ENCODE measurements around the gene NELL1.
A peak's percentile ranks its signal among the peaks of the same experiment; 100 is the strongest.

Gene NELL1

DNA sequence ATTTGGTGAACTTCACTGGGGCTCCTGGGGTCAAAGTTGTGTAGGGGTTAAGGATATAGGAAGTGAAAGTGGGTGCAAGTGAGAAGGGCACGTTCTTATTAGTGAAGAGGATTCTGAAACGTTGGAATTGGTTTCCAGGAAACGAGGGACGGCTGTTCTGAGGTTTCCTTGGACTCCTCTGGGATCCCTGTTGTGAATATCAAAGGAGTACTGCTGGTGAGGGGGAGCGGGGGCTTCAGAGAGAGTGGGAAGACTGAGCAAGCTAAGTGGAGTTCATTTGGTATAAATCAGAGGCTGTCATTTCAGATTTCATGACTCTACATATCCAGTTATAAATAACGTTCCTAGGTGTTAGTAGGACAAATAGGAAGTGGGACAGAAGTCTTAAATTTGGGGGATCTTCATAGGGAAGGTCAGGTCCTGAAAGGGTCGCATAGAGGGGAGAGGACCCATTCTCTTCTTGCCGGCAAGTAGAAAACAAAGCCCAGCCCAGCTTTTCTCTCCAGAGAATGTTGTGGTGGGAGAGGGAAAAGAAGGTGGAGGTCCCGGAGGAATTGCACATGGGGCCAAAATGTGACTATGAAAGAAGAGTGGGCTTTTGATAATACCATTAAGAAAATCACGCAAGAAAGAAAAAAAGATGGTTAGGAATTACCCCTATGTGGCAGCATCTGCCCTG, 1.1 kb upstream of the NELL1 start:
- DNase-seq (ENCODE audit: low spot score) = no peak

DNA sequence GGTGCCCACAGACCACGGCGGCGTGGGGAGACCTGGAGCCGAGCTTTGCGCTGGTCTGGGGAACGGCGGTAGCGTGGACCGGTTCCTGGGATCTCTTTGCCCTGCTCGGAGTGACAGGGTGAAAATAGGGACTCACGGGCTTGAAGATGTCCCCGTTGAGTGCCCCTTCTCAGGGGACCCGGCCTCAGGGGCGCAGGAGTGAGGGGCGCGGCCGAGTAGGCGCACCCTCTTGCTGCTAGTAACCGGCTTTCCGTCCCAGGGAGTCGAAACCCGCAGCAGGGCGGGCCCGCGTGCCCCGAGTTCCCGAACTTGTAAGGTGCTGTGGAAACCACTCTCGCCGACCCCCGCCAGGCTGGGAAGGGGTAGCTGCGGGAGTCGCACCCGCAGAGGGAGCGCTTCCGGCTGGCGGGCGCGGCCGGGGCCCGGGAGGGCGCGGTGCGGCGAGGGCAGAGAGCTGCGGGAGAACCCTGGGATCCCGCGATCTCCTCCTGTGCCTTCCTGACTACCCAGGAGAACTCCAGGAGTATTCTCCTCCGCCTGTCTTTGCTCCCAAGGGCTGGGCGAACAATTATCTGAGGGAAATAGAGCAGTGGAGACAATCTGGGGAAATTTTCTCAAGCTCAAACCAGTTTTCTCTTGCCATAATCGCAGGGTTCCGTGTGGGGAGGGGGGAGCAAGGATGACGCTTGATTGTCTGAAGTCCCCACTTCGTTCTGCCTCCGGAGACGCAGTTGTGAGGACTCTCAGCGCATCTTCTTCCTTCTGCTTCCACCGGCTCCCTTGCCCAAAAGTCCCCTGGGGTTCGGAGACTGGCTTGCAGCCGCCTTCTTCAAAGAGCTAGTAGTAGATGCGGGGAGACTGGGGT, 666 bp downstream of the NELL1 start:
- DNase-seq (ENCODE audit: low spot score) = no peak

- DNase-seq (ENCODE audit: low spot score) = no peak
Measured at GRCh38 chr11:20670932-20671403, 1.6 kb downstream of the NELL1 start.

- peak; percentile 58 for DNase-seq (ENCODE audit: low spot score)
Measured at GRCh38 chr11:20671856-20672546, 2.6 kb downstream of the NELL1 start.

- peak; percentile 30 for DNase-seq (ENCODE audit: low spot score)
Measured at GRCh38 chr11:20672575-20672974, 3.2 kb downstream of the NELL1 start.

- DNase-seq (ENCODE audit: low spot score) = no peak
Measured at GRCh38 chr11:20676658-20677057, 7.3 kb downstream of the NELL1 start.

- no peak for DNase-seq (ENCODE audit: low spot score)
Measured at GRCh38 chr11:20688761-20689160, 19.4 kb downstream of the NELL1 start.

- DNase-seq (ENCODE audit: low spot score) = no peak
Measured at GRCh38 chr11:20707876-20708275, 38.5 kb downstream of the NELL1 start.

- DNase-seq (ENCODE audit: low spot score) = no peak
Measured at GRCh38 chr11:20712912-20713311, 43.5 kb downstream of the NELL1 start.

DNA sequence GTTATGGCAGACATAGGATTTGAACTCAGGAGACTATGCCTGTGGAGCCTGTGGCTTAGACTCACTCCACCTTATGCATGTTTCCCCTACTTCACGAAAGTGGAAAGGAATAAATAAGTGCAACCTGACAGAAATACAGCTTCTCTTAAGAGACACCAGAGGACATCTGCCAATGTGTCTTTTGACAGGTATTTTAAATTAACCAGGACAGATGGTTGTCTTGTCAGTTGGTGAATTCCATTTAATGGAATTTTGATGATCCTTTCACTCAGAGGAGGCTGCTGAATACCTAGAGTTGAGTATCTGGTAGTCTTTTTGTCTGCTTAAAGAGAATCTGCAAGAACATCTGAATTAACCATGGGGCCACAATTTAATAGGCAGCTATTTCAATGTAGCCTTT, 46.1 kb downstream of the NELL1 start:
- DNase-seq (ENCODE audit: low spot score) = no peak

GRCh38 chr11:20715931-20716330, 46.5 kb downstream of the NELL1 start:
- DNase-seq (ENCODE audit: low spot score) = no peak

GRCh38 chr11:20719821-20720220, 50.4 kb downstream of the NELL1 start:
- no peak for DNase-seq (ENCODE audit: low spot score)

DNA sequence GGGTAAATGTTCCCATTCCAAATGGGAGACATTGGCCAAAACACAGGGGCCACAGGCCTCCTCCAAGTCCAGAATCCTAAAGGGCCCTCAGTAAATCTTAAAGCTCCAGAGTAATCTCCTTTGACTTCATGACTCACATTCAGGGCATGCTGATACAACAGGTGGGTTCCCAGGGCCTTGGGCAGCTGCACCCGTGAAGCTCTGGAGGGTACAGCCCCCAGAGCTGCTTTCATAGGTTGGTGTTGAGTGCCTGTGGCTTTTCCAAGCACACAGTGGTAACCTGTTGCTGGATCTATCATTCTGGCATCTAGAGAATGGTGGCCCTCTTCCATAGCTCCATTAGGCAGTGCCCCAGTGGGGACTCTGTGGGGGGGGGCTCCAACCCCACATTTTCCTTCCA, 54.0 kb downstream of the NELL1 start:
- no peak for DNase-seq (ENCODE audit: low spot score)

DNA sequence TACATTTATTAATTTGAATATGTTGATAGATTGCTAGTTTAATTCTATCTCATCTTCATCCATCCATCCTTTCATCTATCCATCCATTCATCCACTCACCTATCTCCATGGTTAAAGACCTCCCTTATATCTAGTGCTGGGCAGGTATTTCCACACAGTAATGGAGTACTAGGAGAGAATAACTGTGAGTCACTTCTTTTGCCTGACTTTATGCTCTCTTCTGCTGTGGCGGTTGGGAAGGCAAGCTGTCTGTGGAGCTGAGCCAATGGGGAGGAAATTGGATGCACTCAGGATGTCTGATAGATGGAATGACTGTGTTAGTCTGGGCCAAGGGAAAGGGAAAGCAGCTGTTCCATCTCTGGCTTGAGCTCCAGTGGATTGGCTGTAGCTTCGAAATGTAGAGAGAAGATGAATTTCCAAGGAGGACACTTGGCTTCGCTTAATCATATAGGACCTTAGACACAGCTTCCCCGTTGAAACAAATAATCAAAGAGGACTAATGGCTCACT, 60.3 kb downstream of the NELL1 start:
- DNase-seq (ENCODE audit: low spot score) = no peak

DNA sequence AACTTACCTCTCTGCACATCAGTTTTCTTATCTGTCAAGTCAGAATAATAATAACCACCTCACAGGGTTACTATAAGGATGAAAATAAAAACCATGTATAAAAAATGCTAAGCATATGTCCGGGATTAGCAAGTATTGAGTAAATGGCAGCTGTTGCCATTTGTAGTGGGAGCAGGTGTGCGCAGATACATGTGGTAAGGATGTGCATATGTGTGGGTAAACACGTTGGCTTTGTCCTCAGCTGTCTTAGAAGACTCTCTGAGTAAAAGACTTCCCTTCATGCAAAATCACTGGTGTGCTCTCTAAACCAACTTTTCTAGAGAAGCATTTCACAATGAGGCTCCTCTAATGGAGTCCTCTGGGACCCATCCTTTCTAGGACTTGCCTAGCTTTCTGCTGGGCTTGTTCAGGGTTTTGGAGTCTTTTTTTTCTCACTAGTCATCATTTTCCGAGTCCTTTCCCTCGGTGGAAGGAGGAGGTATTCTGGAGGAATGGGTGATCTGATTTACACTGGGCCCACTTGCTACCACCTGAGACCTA, 62.4 kb downstream of the NELL1 start:
- no peak for DNase-seq (ENCODE audit: low spot score)

DNA sequence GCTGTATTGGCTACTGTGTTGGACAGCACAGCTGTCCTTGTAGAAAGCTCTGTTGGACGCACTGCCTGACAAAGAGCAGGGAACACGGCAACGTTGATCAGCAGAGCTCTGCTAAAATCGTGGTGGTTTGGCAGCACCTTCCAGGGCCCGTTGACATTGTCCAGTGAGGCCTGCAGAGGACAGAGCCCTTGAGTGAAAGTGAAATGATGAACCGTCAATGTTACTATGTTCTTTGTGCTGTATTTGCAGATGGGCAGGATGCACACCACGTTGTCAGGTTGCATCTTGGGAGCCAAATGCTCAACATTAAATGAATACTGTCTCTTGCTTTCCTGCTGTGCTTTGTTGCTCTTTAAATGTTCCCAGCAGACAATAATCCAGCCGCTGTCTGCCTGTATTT, 69.7 kb downstream of the NELL1 start:
- DNase-seq (ENCODE audit: low spot score) = no peak

DNA sequence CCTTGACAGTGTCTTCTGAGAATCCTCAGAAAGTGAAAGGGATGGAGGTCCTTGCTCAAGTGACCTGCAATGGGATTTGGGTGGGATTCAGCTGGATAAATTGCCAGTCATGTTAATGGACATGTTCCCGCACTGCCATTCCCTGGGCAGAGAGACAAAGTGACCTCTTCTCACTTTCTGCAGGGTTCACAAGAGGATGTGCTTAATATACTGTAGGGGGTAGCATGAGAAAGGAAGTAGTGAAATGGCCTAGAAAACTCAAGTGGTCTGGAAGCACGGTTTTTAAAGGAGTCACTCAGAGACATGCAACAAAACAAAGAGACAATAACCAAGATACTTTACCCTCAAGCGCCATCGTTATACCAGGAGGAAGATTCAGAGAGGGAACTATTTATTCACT, 70.2 kb downstream of the NELL1 start:
- DNase-seq (ENCODE audit: low spot score) = no peak

GRCh38 chr11:20754933-20755332, 85.5 kb downstream of the NELL1 start:
- DNase-seq (ENCODE audit: low spot score) = no peak

DNA sequence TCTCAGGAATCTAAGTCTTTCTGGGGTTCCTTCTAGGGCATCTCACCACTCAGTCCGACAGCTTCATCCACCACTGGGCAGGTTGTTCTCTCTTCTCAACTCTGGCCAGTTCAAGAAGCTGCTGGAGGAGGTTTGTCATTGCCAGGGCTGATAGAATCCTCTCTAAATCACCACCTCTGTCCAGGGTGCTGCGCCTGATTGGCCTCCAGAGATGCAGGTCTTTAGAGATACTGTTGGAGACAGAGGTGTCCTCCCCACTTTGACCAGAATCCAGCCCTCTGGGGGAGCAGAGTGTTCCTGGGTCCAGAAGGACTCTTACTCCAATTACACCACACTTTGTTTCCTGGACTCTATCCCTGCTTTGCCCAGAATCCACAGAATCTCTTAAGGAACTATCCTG, 90.2 kb downstream of the NELL1 start:
- no peak for DNase-seq (ENCODE audit: low spot score)

GRCh38 chr11:20760811-20761210, 91.4 kb downstream of the NELL1 start:
- DNase-seq (ENCODE audit: low spot score) = no peak

- no peak for DNase-seq (ENCODE audit: low spot score)
Measured at GRCh38 chr11:20762116-20762844, 92.9 kb downstream of the NELL1 start.

- DNase-seq (ENCODE audit: low spot score) = no peak
Measured at GRCh38 chr11:20762980-20763379, 93.6 kb downstream of the NELL1 start.

Measured in HuH-7.5 (cell line).